ENCODE measurements around the gene WFIKKN2. TPM values are rescaled to one million over a fixed set of nuclear protein-coding genes. Genes with fewer than 3 reads are reported as not detected.

Gene WFIKKN2
- total RNA-seq, 1 experiment from 2014 or later, result 0.11 TPM

- TF ChIP-seq USF2 (CRISPR knock-in tag; IDR thresholded peaks at IDR 0.05) (no peak), NFE2L1 (CRISPR knock-in tag; IDR thresholded peaks at IDR 0.05) (no peak), SOX15 (CRISPR knock-in tag; IDR thresholded peaks at IDR 0.05) (no peak), AFF4 (CRISPR knock-in tag; IDR thresholded peaks at IDR 0.05; ENCODE audit: borderline replicate concordance) (no peak), FOXP1 (CRISPR knock-in tag; IDR thresholded peaks at IDR 0.05; ENCODE audit: borderline replicate concordance) (no peak), ZNF121 (CRISPR knock-in tag; IDR thresholded peaks at IDR 0.05) (no peak), RELA (CRISPR knock-in tag; IDR thresholded peaks at IDR 0.05; ENCODE audit: borderline replicate concordance) (no peak), GRHL2 (CRISPR knock-in tag; IDR thresholded peaks at IDR 0.05; ENCODE audit: insufficient replicate concordance, severe bottlenecking) (no peak)
These were observed 42.5 kb downstream of the WFIKKN2 start (continued) for GRCh38 chr17:50877838-50878237.

GRCh38 chr17:50879086-50879485 is 43.7 kb downstream of the WFIKKN2 start:
- H3K27ac Mint-ChIP-seq, result peak overlapping the region; percentile 73; the same call in 1 of the 2 replicates
- peaks cover 4% of the 10 kb centered on the region for H3K9me3 Mint-ChIP-seq
- H3K4me1 Mint-ChIP-seq, result peaks cover 4% of the 10 kb centered on the region
- DNase-seq (ENCODE audit: low spot score), result no peak
- peaks cover 4% of the 10 kb centered on the region for H3K36me3 Mint-ChIP-seq
- CTCF ChIA-PET, result interaction anchor here (0.7 to 1.0 kb wide), 2 partner anchors 12 to 78 kb away, joined by 3 read pairs; no protein-coding TSS in a partner anchor
- POLR2A ChIA-PET, result no interaction called here
- no peak for TF ChIP-seq GRHL2 (CRISPR knock-in tag; IDR thresholded peaks at IDR 0.05; ENCODE audit: insufficient replicate concordance, severe bottlenecking)
- no peak for TF ChIP-seq ZBTB43 (CRISPR knock-in tag; IDR thresholded peaks at IDR 0.05)
- TF ChIP-seq ZNF532 (CRISPR knock-in tag; IDR thresholded peaks at IDR 0.05; ENCODE audit: borderline replicate concordance), result no peak
- no peak overlapping the region for H3K4me3 Mint-ChIP-seq
- no peak for ATAC-seq
- H3K27me3 Mint-ChIP-seq (ENCODE audit: low read depth), result no peaks in the 10 kb centered on the region; the same call in 1 of the 2 replicates

GRCh38 chr17:50881182-50881581 is 45.8 kb downstream of the WFIKKN2 start:
- ChIA-PET POLR2A (no interaction called here), CTCF (no interaction called here)
- no peak for ATAC-seq
- TF ChIP-seq ZNF121 (CRISPR knock-in tag; IDR thresholded peaks at IDR 0.05) (no peak), ZNF396 (CRISPR knock-in tag; IDR thresholded peaks at IDR 0.05; ENCODE audit: borderline replicate concordance) (no peak), ZNF532 (CRISPR knock-in tag; IDR thresholded peaks at IDR 0.05; ENCODE audit: borderline replicate concordance) (no peak), STAT6 (CRISPR knock-in tag; conservative IDR thresholded peaks at IDR 0.05; ENCODE audit: low read depth) (no peak), OVOL2 (CRISPR knock-in tag; IDR thresholded peaks at IDR 0.05; ENCODE audit: borderline replicate concordance) (no peak)

More at GRCh38 chr17:50881182-50881581, 45.8 kb downstream of the WFIKKN2 start:
- DNase-seq (ENCODE audit: low spot score), result no peak
- Mint-ChIP-seq H3K27me3 (ENCODE audit: low read depth) (no peaks in the 10 kb centered on the region; the same call in 1 of the 2 replicates), H3K4me3 (no peak overlapping the region), H3K9me3 (peaks cover 4% of the 10 kb centered on the region), H3K4me1 (peaks cover 8% of the 10 kb centered on the region), H3K27ac (no peak overlapping the region), H3K36me3 (peaks cover 4% of the 10 kb centered on the region)
